HepG2 (cell line): Measurements from ENCODE around the gene NUTF2. TPM values are rescaled to one million over a fixed set of nuclear protein-coding genes. Genes with fewer than 3 reads are reported as not detected.
A peak's percentile ranks its signal among the peaks of the same experiment; 100 is the strongest.

Experiments used
- FOSL2 ChIP-seq: sonication (generic); formaldehyde crosslinking; IDR thresholded peaks from 2 replicates; pipeline ENCODE4 v1.4.0; 2020; ENCODE audit warnings: missing genetic modification reagents
- JDP2 ChIP-seq: sonication (generic); formaldehyde crosslinking; IDR thresholded peaks from 2 replicates; pipeline ENCODE4 v1.8.1; 2022; ENCODE audit warnings: missing genetic modification reagents, borderline replicate concordance
- RFX5 ChIP-seq: IDR thresholded peaks from 2 replicates; pipeline ENCODE4 v1.6.1; 2011; ENCODE audit warnings: low read depth, low read length, improper control_type of control experiment
- SAFB2 ChIP-seq: sonication (generic); formaldehyde crosslinking; IDR thresholded peaks from 2 replicates; pipeline ENCODE4 v1.5.1; 2020; ENCODE audit warnings: missing genetic modification reagents, low read depth, mild to moderate bottlenecking, borderline replicate concordance
- SIX1 ChIP-seq: sonication (generic); formaldehyde crosslinking; IDR thresholded peaks from 2 replicates; pipeline ENCODE4 v1.4.0; 2020; ENCODE audit warnings: missing genetic modification reagents, borderline replicate concordance
- SIX4 ChIP-seq: sonication (generic); formaldehyde crosslinking; IDR thresholded peaks from 2 replicates; pipeline ENCODE4 v1.4.0; 2020; ENCODE audit warnings: missing genetic modification reagents
- SP140L ChIP-seq: sonication (generic); formaldehyde crosslinking; IDR thresholded peaks from 2 replicates; pipeline ENCODE4 v1.4.0; 2020; ENCODE audit warnings: missing genetic modification reagents, borderline replicate concordance
- ZBTB8A ChIP-seq: sonication (generic); formaldehyde crosslinking; IDR thresholded peaks from 2 replicates; pipeline ENCODE4 v1.4.0; 2020; ENCODE audit warnings: mild to moderate bottlenecking, low read depth, missing genetic modification reagents, borderline replicate concordance
- ZNF256 ChIP-seq: sonication (generic); formaldehyde crosslinking; conservative IDR thresholded peaks from 2 replicates; pipeline ENCODE4 v1.4.0; 2020; ENCODE audit warnings: missing genetic modification reagents
- ZNF451 ChIP-seq: sonication (generic); formaldehyde crosslinking; IDR thresholded peaks from 2 replicates; pipeline ENCODE4 v1.5.0; 2020; ENCODE audit warnings: mild to moderate bottlenecking, missing genetic modification reagents
- ZNF547 ChIP-seq: sonication (generic); formaldehyde crosslinking; IDR thresholded peaks from 2 replicates; pipeline ENCODE4 v1.5.1; 2020; ENCODE audit warnings: mild to moderate bottlenecking, missing genetic modification reagents
- ZNF790 ChIP-seq: sonication (generic); formaldehyde crosslinking; IDR thresholded peaks from 2 replicates; pipeline ENCODE4 v1.8.0; 2022; ENCODE audit warnings: missing genetic modification reagents, mild to moderate bottlenecking, borderline replicate concordance
- polyA plus RNA-seq, 8 experiments: library from polyadenylated mRNA; depleted of rRNA in 3 of 8; stranded (reverse) in 7 of 8; unstranded in 1 of 8; fragments of >200 nt; fragmentation: Illumina TruSeq in 4 of 8; extraction: Trizol in 4 of 8; gene quantifications; 2 replicates each; pipeline versions ENCODE4 v1.2.1 to v1.2.3, GENCODE V29; 2011 to 2016; ENCODE audit warnings: low read depth in 4 of 8, missing spikeins in 1 of 8, mixed read lengths in 1 of 8; ENCODE audit not compliant: insufficient read depth in 1 of 8
- total RNA-seq, 5 experiments: library from RNA; depleted of rRNA; stranded (reverse); fragments of >200 nt; fragmentation: Illumina TruSeq; extraction: Trizol; gene quantifications; 2 replicates each; pipeline ENCODE4 v1.2.3, GENCODE V29; 2016; ENCODE audit warnings: low read depth in 1 of 5
- TF ChIP-seq, protein P1 (sequence below): sonication (generic); formaldehyde crosslinking; IDR thresholded peaks from 2 replicates; pipeline ENCODE4 v1.5.1; 2020; ENCODE audit warnings: missing genetic modification reagents, mild to moderate bottlenecking, borderline replicate concordance
- TF ChIP-seq, protein P2 (sequence below): sonication (generic); formaldehyde crosslinking; IDR thresholded peaks from 2 replicates; pipeline ENCODE4 v1.4.0; 2020; ENCODE audit warnings: mild to moderate bottlenecking, missing genetic modification reagents, borderline replicate concordance
- TF ChIP-seq, protein P3 (sequence below): sonication (generic); formaldehyde crosslinking; IDR thresholded peaks from 2 replicates; pipeline ENCODE4 v1.4.0; 2020; ENCODE audit warnings: missing genetic modification reagents
- TF ChIP-seq, protein P4 (sequence below): sonication (generic); formaldehyde crosslinking; IDR thresholded peaks from 2 replicates; pipeline ENCODE4 v1.4.0; 2020; ENCODE audit warnings: low read depth, mild to moderate bottlenecking, missing genetic modification reagents
- TF ChIP-seq, protein P5 (sequence below): sonication (generic); formaldehyde crosslinking; IDR thresholded peaks from 2 replicates; pipeline ENCODE4 v1.5.1; 2020; ENCODE audit warnings: missing genetic modification reagents, mild to moderate bottlenecking, borderline replicate concordance
- TF ChIP-seq, protein P6 (sequence below): sonication (generic); formaldehyde crosslinking; IDR thresholded peaks from 2 replicates; pipeline ENCODE4 v1.5.1; 2020; ENCODE audit warnings: mild to moderate bottlenecking, missing genetic modification reagents

Gene NUTF2
- total and polyA plus RNA-seq, 2 of the 13 experiments (the other 11 are each of a cell fraction or from before 2014, with no cell fraction given): 168 to 214 TPM

DNA sequence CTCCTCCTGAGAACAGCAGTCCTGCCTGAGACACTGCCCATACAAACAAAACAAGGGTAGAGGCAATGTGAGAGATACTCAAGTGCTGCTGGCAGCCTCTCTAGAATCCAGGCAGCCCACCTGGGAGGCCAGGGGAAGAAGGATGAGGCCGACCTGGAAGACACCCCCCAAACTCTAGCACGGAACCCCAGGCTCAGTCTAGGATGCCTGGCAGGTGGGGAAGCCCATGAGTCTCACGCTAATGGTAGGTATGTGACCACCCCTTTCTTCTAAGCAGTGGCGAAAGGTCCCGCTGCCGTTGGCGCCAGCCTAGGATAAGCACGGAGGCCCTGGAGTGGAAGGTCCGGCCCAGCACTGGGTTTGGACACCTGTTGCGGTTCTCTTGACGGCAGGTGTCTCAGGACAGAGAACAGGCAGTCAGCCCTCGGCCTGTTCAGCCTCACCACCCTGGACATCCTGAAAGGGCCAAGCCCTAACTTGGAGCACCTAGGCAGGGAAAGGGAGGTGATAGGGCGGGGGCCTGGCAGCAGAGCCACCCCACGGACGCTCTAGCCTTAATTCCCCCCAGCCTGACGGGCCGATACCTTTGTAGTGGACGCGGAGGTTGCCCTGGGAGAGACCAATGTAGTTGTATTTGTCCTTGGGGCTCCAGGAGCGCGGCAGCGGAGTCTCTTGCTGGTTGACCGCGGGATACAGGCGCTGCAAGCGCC, 40.9 kb upstream of the NUTF2 start (continued):
- TF ChIP-seq, protein P1, sequence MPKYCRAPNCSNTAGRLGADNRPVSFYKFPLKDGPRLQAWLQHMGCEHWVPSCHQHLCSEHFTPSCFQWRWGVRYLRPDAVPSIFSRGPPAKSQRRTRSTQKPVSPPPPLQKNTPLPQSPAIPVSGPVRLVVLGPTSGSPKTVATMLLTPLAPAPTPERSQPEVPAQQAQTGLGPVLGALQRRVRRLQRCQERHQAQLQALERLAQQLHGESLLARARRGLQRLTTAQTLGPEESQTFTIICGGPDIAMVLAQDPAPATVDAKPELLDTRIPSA (CRISPR knock-in tag): no peak
- TF ChIP-seq SAFB2: no peak
- TF ChIP-seq ZNF256 (CRISPR knock-in tag): no peak; the same call in 1 of the 2 replicates
- TF ChIP-seq, protein P2, sequence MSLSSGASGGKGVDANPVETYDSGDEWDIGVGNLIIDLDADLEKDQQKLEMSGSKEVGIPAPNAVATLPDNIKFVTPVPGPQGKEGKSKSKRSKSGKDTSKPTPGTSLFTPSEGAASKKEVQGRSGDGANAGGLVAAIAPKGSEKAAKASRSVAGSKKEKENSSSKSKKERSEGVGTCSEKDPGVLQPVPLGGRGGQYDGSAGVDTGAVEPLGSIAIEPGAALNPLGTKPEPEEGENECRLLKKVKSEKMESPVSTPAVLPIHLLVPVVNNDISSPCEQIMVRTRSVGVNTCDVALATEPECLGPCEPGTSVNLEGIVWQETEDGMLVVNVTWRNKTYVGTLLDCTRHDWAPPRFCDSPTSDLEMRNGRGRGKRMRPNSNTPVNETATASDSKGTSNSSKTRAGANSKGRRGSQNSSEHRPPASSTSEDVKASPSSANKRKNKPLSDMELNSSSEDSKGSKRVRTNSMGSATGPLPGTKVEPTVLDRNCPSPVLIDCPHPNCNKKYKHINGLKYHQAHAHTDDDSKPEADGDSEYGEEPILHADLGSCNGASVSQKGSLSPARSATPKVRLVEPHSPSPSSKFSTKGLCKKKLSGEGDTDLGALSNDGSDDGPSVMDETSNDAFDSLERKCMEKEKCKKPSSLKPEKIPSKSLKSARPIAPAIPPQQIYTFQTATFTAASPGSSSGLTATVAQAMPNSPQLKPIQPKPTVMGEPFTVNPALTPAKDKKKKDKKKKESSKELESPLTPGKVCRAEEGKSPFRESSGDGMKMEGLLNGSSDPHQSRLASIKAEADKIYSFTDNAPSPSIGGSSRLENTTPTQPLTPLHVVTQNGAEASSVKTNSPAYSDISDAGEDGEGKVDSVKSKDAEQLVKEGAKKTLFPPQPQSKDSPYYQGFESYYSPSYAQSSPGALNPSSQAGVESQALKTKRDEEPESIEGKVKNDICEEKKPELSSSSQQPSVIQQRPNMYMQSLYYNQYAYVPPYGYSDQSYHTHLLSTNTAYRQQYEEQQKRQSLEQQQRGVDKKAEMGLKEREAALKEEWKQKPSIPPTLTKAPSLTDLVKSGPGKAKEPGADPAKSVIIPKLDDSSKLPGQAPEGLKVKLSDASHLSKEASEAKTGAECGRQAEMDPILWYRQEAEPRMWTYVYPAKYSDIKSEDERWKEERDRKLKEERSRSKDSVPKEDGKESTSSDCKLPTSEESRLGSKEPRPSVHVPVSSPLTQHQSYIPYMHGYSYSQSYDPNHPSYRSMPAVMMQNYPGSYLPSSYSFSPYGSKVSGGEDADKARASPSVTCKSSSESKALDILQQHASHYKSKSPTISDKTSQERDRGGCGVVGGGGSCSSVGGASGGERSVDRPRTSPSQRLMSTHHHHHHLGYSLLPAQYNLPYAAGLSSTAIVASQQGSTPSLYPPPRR (CRISPR knock-in tag): no peak
- TF ChIP-seq RFX5: no peak
- TF ChIP-seq SP140L (CRISPR knock-in tag): no peak
- no peak for TF ChIP-seq SIX4 (CRISPR knock-in tag)
- no peak for TF ChIP-seq FOSL2 (CRISPR knock-in tag)
- TF ChIP-seq ZNF547 (CRISPR knock-in tag): 0 out of 2 replicates have a peak, but pooled peaks have one; percentile 96
- TF ChIP-seq, protein P3, sequence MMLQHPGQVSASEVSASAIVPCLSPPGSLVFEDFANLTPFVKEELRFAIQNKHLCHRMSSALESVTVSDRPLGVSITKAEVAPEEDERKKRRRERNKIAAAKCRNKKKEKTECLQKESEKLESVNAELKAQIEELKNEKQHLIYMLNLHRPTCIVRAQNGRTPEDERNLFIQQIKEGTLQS: no peak
- TF ChIP-seq, protein P4, sequence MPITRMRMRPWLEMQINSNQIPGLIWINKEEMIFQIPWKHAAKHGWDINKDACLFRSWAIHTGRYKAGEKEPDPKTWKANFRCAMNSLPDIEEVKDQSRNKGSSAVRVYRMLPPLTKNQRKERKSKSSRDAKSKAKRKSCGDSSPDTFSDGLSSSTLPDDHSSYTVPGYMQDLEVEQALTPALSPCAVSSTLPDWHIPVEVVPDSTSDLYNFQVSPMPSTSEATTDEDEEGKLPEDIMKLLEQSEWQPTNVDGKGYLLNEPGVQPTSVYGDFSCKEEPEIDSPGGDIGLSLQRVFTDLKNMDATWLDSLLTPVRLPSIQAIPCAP (CRISPR knock-in tag): no peak
- TF ChIP-seq JDP2 (CRISPR knock-in tag): no peak
- TF ChIP-seq, protein P5, sequence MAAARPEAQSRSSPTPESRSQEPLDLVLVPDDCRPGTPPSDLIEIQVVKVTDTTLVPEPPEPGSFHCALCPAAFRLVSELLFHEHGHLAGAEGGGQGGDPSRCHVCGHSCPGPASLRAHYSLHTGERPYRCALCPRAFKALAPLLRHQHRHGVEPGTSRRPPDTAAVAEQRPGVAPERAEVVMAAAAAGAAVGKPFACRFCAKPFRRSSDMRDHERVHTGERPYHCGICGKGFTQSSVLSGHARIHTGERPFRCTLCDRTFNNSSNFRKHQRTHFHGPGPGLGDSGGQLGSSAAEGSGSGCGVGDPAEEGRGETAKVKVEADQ (CRISPR knock-in tag): no peak
- no peak for TF ChIP-seq ZBTB8A (CRISPR knock-in tag)
- TF ChIP-seq SIX1 (CRISPR knock-in tag): no peak
- no peak for TF ChIP-seq ZNF451
- TF ChIP-seq, protein P6, sequence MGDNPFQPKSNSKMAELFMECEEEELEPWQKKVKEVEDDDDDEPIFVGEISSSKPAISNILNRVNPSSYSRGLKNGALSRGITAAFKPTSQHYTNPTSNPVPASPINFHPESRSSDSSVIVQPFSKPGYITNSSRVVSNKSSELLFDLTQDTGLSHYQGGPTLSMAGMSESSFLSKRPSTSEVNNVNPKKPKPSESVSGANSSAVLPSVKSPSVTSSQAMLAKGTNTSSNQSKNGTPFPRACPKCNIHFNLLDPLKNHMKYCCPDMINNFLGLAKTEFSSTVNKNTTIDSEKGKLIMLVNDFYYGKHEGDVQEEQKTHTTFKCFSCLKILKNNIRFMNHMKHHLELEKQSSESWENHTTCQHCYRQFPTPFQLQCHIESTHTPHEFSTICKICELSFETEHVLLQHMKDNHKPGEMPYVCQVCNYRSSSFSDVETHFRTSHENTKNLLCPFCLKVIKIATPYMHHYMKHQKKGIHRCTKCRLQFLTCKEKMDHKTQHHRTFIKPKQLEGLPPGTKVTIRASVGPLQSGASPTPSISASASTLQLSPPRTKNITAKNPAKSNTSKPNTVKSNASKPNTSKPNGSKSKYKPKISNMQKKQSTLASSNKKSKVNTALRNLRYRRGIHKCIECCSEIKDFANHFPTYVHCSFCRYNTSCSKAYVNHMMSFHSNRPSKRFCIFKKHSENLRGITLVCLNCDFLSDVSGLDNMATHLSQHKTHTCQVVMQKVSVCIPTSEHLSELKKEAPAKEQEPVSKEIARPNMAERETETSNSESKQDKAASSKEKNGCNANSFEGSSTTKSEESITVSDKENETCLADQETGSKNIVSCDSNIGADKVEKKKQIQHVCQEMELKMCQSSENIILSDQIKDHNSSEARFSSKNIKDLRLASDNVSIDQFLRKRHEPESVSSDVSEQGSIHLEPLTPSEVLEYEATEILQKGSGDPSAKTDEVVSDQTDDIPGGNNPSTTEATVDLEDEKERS (CRISPR knock-in tag): 0 out of 2 replicates have a peak, but pooled peaks have one; percentile 14
- no peak for TF ChIP-seq ZNF790 (CRISPR knock-in tag)
